ENCODE results near the gene RBP3.

The RBP3 gene

DNA sequence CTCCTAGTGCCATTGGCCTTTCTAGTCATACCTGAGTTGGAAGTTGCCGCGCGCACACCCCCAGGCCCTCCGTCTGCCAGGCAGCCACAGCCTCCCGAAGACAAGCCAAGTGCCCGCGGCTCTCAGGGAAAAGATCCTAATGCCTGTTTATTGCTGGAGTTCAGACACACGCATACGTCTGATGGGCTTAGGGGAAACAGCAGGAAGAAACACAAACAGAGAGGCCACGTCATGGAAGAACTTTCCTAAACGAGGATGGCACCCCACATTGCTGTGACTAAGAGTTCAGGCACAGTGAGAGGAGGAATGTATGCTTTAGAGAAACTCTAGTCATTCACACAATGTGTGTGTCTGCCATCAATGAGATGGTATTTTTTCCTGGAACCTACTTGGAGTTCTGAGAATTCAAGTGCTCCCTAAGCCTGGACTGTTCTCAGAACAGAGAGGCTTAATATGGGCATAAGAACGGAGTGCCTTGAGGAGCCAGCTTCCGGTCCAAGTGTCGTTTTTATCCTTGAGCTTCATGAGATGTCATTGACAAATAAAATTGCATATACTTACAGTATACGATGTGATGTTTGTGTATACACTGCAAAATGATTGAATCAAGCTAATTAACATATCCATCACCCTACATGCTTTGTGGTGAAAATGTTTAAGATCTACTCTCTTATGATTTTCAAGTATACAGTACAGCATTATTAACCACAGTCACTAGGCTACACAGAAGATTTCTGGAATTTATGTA, 11.6 kb upstream of the RBP3 start:
- no peak for DNase-seq (ENCODE audit: low spot score)

DNA sequence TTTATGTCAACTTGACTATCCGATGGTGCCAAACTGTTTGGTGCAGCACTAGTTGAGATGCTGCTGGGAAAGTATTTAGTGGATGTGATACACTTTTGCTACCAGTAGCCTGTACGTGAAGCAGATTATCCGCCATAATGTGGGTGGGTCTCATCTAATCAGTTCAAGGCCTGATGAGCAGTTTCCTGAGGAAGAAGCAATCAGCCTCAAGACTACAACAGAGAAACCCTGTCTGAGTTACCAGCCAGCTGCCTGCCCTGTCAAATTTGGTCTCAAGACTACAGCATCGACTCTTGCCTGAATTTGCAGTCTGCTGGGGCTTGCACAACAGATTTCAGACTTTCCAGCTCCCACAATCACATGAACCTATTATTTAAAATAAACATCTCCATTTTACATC, 10.9 kb upstream of the RBP3 start:
- no peak for DNase-seq (ENCODE audit: low spot score)

DNA sequence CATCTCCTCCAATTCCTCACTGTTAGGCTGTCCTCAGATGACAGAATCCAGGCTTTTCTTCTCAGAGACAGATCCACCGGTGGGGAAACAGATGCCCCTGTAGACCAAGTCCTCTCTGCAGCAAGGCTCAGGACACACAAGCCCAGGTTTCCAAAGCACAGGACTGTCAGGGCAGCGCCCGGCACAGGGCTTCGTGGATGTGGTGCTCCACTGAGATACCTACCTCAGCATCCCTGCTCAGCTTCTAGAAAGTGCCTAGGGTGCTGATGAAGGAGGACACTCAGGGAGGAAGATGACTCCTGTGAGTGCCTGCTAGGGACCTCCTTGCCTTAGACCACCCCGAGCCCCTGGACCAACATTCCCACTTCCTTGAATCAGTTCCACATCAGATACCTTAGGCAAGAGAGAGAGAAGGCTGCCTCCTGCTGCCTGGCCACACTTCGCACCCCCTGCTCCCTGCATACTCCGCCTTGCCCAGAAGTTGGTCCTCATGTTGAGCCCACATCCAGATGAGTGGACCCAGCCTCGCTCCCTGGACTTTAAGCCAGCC, 8.9 kb upstream of the RBP3 start:
- no peak for DNase-seq (ENCODE audit: low spot score)

DNA sequence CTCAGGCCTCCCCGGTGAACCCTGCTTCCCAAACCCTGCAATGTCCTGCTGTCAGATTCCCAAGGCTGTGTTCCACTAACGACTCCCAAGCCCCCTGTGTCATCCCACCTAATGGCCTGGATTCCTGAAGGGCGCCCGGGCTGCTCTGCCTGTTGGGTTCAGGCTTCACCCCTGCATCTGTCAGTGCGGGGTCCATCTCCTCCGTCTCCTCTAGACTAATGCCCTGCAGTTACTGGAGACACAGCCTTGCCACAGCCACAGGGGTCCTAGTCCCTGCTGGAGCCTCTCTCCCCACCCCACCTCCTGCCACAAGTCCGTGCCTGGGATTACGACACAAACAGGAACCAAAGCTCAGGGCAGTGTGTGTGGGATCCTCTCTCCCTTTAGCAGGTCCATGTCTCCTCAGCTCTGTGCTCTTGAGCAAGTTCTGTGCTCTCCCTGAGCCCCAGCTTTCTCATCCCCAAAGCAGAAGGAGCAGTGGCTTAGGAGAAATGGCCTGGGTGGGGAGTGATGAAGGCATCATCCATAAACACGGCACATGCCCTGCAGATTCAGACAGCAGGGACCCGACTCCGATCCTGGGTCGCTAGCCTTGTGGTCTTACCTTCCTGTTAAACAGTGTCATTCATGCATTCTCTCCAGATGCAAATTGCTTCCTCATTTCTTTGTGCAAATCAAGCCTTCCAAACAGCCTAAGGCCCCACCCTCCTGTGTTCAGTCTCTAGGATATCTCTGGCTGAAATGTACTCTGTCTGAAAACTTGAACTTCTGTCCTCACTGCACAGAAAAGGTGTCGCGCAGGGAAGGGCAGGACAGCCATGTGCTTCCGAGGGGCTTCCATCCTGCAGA, 8.2 kb upstream of the RBP3 start:
- DNase-seq (ENCODE audit: low spot score), result no peak

DNA sequence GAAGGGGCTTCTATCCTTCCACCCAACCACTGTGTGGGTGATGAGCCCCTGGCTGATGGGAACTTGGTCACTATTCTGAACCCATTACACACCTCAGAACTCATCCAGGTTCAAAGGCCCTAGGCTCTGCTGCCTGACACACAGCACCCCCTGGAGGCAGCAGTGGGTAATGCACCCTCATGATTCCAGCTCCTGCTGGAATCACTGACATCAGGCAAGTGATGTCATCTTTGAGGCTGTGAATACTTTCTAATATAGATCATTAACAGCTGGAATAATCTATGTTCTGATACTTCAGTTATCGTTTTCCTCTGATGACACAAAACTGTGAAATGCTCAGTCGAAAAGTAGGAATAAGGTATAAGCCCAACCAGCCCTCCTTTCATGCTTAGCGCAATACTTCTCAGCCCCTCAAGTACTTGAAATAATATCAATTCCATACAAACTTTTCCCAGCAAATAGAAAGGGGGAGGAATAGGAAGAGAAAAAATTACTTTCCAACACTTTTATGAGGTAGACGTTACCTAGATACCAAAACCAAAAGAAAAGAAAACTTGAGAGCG, 7.5 kb upstream of the RBP3 start:
- DNase-seq (ENCODE audit: low spot score), result no peak

DNA sequence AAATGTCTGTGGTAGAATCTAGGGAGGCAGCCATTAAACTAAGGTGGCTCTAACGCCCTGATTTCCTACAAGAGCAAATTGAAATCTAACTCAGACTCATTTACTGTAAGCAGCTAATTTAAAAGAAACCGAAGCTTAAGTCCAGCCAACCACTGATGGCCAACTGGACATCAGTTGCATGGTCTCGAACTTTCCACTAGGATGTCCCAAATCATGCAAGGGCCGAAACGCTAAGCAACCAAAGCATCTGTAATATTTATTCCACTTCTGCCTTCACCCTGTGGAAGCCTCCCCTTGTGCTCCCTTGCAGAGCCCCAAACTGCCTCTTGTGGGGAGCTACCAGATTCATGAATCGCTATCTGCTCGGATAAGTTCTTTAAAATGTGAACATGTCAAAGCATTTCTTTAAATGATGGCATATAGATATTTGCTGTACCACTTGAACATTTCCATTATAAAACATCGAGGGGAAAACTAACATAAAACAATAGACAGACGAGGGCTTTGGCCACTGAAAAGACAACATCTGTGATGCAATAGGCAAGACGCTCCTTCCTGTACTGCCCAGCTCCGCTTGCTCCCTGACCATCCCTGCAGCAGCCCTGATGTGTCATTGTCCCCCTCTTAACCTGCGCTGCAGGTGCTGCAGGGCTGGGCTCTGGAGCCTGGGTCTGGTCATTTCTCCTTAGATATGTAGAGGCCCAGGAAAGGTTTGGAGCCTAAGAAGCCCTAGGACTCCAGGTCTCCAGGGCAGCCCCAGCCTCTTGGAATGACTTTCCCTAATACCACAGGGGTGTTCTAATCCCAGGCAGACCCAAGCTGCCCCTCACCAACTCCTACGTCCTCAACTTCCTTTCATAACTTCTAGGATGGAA, 2.9 kb upstream of the RBP3 start:
- DNase-seq (ENCODE audit: low spot score), result no peak

DNA sequence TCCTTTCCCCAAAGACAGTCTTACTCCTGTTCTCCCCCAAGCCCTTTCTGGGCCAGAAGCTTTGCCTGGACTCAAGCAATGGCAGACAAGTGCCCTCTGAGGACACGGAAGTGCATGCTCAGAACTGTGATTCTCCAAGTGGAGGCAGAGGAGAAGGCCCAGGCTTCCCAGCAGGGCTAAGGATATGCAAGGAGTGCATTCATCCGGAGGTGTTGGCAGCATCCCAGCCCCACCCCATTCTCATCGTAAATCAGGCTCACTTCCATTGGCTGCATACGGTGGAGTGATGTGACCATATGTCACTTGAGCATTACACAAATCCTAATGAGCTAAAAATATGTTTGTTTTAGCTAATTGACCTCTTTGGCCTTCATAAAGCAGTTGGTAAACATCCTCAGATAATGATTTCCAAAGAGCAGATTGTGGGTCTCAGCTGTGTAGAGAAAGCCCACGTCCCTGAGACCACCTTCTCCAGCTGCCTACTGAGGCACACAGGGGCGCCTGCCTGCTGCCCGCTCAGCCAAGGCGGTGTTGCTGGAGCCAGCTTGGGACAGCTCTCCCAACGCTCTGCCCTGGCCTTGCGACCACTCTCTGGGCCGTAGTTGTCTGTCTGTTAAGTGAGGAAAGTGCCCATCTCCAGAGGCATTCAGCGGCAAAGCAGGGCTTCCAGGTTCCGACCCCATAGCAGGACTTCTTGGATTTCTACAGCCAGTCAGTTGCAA, 1.4 kb upstream of the RBP3 start:
- DNase-seq (ENCODE audit: low spot score), result no peak

DNA sequence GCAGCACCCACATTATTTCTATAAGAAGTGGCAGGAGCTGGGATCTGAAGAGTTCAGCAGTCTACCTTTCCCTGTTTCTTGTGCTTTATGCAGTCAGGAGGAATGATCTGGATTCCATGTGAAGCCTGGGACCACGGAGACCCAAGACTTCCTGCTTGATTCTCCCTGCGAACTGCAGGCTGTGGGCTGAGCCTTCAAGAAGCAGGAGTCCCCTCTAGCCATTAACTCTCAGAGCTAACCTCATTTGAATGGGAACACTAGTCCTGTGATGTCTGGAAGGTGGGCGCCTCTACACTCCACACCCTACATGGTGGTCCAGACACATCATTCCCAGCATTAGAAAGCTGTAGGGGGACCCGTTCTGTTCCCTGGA, 874 bp upstream of the RBP3 start:
- no peak for DNase-seq (ENCODE audit: low spot score)

DNA sequence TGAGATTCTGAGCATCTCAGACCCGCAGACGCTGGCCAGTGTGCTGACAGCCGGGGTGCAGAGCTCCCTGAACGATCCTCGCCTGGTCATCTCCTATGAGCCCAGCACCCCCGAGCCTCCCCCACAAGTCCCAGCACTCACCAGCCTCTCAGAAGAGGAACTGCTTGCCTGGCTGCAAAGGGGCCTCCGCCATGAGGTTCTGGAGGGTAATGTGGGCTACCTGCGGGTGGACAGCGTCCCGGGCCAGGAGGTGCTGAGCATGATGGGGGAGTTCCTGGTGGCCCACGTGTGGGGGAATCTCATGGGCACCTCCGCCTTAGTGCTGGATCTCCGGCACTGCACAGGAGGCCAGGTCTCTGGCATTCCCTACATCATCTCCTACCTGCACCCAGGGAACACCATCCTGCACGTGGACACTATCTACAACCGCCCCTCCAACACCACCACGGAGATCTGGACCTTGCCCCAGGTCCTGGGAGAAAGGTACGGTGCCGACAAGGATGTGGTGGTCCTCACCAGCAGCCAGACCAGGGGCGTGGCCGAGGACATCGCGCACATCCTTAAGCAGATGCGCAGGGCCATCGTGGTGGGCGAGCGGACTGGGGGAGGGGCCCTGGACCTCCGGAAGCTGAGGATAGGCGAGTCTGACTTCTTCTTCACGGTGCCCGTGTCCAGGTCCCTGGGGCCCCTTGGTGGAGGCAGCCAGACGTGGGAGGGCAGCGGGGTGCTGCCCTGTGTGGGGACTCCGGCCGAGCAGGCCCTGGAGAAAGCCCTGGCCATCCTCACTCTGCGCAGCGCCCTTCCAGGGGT, 703 bp downstream of the RBP3 start:
- DNase-seq (ENCODE audit: low spot score), result no peak

DNA sequence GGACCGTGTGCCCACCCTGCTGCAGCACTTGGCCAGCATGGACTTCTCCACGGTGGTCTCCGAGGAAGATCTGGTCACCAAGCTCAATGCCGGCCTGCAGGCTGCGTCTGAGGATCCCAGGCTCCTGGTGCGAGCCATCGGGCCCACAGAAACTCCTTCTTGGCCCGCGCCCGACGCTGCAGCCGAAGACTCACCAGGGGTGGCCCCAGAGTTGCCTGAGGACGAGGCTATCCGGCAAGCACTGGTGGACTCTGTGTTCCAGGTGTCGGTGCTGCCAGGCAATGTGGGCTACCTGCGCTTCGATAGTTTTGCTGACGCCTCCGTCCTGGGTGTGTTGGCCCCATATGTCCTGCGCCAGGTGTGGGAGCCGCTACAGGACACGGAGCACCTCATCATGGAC, 1.4 kb downstream of the RBP3 start:
- no peak for DNase-seq (ENCODE audit: low spot score)

DNA sequence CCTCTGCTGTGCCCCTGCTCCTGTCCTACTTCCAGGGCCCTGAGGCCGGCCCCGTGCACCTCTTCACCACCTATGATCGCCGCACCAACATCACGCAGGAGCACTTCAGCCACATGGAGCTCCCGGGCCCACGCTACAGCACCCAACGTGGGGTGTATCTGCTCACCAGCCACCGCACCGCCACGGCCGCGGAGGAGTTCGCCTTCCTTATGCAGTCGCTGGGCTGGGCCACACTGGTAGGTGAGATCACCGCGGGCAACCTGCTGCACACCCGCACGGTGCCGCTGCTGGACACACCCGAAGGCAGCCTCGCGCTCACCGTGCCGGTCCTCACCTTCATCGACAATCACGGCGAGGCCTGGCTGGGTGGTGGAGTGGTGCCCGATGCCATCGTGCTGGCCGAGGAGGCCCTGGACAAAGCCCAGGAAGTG, 1.8 kb downstream of the RBP3 start:
- no peak for DNase-seq (ENCODE audit: low spot score)

DNA sequence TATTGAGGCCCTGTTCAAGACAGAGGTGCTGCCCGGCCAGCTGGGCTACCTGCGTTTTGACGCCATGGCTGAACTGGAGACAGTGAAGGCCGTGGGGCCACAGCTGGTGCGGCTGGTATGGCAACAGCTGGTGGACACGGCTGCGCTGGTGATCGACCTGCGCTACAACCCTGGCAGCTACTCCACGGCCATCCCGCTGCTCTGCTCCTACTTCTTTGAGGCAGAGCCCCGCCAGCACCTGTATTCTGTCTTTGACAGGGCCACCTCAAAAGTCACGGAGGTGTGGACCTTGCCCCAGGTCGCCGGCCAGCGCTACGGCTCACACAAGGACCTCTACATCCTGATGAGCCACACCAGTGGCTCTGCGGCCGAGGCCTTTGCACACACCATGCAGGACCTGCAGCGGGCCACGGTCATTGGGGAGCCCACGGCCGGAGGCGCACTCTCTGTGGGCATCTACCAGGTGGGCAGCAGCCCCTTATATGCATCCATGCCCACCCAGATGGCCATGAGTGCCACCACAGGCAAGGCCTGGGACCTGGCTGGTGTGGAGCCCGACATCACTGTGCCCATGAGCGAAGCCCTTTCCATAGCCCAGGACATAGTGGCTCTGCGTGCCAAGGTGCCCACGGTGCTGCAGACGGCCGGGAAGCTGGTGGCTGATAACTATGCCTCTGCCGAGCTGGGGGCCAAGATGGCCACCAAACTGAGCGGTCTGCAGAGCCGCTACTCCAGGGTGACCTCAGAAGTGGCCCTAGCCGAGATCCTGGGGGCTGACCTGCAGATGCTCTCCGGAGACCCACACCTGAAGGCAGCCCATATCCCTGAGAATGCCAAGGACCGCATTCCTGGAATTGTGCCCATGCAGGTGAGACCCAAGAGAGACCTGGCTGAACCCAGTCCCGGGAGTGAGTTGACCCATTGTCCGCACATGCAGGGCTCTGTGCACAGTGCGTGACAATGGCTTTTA, 2.8 kb downstream of the RBP3 start:
- DNase-seq (ENCODE audit: low spot score), result no peak

DNA sequence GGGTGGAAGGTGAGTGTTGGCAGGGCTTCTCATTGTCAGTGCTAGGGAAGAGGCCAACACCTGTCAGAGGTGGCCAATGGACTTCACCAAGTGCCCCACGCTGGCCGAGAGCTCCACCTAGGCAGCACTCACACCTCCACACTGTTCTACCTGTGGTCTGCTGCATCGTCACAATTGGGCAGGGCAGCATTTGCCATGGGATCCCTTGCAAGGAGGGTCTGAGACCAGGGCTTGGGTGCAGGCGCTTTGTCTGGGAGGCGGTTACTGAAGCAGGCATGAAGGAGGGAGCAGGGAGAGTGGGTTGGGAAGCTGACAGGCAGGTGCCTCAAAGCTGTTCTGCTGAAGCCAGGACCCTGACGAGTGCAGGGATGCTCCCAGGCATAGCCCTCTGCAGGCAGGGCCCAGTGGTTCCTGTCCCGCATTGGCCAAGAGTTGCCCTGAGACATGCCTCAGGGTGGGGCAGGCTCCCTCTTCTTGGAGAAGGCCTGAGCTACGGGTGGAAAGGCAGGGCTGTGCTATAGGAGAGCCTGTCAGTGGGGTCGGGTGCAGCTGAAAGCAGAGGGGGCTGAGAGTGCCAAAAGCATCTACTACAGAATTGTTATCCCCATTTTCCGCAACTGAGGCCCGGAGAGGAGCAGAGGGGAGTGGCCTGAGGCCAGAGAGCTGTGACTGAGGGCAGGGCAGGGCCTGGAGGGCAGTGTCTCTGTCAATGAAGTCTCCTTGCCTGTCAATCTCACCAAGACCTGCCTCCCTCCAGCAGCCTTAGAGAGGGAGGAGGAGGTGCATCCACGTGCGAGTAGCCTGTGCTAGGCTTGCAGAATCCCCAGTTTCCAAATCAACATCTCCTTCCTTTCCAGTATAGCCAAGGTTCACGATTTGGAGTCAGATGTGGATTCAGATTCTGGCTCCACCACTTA, 4.0 kb downstream of the RBP3 start:
- no peak for DNase-seq (ENCODE audit: low spot score)

DNA sequence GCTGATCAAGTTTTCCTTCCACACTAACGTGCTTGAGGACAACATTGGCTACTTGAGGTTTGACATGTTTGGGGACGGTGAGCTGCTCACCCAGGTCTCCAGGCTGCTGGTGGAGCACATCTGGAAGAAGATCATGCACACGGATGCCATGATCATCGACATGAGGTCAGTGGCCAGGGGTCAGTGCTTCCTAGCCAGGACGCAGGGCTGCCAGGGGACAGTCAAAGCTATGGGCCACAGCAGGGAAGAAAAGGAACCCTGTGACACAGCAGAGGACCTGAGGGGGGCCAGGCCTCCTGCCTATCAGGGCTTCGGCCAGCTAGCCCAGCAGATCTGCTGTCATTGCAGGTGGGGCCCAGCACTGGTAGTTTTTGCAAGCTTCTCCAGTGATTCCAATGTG, 5.2 kb downstream of the RBP3 start:
- DNase-seq (ENCODE audit: low spot score), result no peak

DNA sequence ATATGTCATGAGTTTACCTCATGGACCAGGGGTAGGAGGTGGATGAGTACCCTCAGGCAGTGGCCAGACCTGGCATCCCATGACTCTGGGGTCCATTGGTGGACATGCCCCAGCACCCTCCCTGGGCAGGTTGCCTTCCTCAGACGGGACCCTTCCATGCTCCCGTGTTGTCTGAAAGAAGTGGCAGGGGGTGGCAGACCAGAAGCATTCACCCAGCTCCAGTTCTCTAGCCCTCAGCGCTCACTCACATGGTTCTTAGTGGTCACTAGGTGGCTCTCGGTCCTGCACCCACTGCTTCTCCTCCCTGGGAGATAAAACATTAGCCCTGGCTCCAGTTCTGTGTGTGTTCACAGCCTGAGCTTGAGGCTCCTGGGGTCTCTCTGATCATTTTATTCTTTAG, 6.0 kb downstream of the RBP3 start:
- DNase-seq (ENCODE audit: low spot score), result no peak

DNA sequence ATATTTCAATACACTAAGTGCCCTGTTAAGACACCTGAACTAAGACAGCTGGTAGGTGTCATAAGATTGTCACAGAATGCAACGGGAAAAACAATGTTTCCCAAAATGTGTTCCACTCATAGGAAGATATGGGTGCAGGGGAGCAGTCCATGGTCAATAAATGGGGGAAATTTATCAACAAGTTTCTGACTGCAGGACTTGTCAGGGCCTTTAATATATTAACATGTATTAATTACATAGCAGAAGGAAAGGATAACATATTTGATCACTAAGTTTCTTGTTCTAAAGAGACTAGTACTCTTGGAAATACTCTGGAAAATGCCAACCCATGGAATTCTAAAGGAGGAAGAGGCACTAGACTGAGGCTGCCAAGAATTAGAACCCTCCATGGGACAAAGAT, 6.7 kb downstream of the RBP3 start:
- DNase-seq (ENCODE audit: low spot score), result no peak

DNA sequence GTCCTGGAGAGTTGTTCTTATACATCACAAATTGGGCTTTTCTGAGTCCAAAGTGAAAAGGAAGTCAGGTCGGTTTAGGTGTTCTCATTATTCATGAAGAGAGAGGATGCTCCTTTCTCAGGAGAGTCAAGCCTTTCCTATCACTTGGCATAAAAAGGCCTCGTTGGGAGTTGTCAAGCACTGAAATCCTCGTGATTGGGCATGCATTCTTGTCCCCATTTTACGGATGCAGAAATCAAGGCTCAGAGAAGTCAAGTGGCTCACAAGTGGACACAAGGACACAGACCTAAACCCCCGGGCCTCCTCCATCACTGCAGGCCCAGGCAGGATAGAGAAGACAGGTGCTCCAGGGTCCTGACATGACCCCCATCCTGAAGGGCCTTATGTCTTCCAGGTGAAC, 8.5 kb downstream of the RBP3 start:
- no peak for DNase-seq (ENCODE audit: low spot score)

DNA sequence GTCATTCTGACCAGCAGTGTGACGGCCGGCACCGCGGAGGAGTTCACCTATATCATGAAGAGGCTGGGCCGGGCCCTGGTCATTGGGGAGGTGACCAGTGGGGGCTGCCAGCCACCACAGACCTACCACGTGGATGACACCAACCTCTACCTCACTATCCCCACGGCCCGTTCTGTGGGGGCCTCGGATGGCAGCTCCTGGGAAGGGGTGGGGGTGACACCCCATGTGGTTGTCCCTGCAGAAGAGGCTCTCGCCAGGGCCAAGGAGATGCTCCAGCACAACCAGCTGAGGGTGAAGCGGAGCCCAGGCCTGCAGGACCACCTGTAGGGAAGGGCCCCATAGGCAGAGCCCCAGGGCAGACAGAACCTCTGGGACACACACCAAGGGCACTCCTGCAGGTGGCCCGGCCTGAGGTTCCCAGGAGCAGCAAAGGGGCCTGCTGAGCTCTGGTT, 9.0 kb downstream of the RBP3 start:
- DNase-seq (ENCODE audit: low spot score), result no peak
